ENCODE measurements around the gene AP3S2.

AP3S2 gene

DNA sequence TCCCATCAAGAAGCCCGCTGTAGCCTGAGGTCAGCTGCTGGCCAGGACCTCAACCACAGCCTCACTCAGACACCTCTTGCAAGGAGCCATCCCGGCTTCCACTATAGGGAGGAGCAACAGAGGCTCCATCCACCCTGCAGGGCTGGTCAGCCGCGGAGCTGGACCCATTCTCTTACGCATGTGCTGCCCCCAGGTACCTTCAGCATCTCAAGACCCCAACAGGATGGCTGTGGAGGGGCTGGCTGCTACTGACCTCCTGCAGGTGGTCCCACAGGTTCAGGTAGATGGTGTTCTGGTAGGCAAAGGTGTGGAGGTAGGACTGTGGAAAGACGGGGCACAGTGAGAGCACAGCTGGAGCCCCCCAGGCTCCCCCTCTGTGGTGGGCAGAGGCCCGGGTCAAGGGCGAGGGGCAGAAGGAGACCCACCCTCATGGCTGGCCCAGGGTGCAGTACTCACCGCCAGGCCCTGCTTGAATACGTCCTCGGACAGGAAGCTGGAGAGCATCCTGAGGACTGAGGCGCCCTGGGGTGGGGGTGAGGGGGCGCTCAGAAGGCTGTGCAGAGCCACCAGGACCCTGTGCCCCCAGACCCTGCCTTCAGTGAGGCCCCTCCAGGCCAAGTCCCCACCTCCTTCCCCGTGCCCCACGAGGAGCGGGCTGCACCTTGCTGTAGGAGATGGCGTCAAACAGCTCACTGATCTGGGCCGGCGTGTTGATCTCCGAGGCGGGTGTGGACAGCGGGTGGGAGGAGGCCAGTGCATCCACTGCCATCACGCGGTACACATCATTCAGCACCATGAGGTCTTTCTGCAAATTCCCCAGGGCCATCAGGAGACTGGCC, 90.6 kb downstream of the AP3S2 start:
- H4K20me1 ChIP-seq (ENCODE audit: insufficient read depth, low read length), result no peaks in the 10 kb centered on the region
- no peak overlapping the region for H2AFZ ChIP-seq (ENCODE audit: low read length)
- no peaks in the 10 kb centered on the region for H3K27me3 ChIP-seq (replicated peaks; ENCODE audit: insufficient read depth, low read length)
- H3K4me1 ChIP-seq (ENCODE audit: low read length), result no peaks in the 10 kb centered on the region
- no peak overlapping the region for H3K27ac ChIP-seq (ENCODE audit: low read length)
- no peaks in the 10 kb centered on the region for H3K36me3 ChIP-seq (replicated peaks; ENCODE audit: insufficient read depth, low read length)
- H3K79me2 ChIP-seq (ENCODE audit: low read length), result no peaks in the 10 kb centered on the region
- no peak for DNase-seq
- TF ChIP-seq EZH2 (optimal IDR thresholded peaks at IDR 0.05; ENCODE audit: low read depth, low read length) (no peak), EZH2phosphoT487 (IDR thresholded peaks at IDR 0.05; ENCODE audit: low read length) (no peak)
- TF ChIP-seq, protein P1, sequence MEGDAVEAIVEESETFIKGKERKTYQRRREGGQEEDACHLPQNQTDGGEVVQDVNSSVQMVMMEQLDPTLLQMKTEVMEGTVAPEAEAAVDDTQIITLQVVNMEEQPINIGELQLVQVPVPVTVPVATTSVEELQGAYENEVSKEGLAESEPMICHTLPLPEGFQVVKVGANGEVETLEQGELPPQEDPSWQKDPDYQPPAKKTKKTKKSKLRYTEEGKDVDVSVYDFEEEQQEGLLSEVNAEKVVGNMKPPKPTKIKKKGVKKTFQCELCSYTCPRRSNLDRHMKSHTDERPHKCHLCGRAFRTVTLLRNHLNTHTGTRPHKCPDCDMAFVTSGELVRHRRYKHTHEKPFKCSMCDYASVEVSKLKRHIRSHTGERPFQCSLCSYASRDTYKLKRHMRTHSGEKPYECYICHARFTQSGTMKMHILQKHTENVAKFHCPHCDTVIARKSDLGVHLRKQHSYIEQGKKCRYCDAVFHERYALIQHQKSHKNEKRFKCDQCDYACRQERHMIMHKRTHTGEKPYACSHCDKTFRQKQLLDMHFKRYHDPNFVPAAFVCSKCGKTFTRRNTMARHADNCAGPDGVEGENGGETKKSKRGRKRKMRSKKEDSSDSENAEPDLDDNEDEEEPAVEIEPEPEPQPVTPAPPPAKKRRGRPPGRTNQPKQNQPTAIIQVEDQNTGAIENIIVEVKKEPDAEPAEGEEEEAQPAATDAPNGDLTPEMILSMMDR (IDR thresholded peaks at IDR 0.05; ENCODE audit: low read length), result no peak
- H3K4me2 ChIP-seq (ENCODE audit: low read depth, low read length), result no peak overlapping the region
- H3K4me3 ChIP-seq (ENCODE audit: low read length), result no peak overlapping the region
- no peak overlapping the region for H3K9ac ChIP-seq (ENCODE audit: low read length)
- H3K9me2 ChIP-seq (replicated peaks; ENCODE audit: insufficient read depth, low read length), result no peaks in the 10 kb centered on the region
- no peaks in the 10 kb centered on the region for H3F3A ChIP-seq (ENCODE audit: insufficient read depth, low read length)
- H3K9me3 ChIP-seq (replicated peaks; ENCODE audit: insufficient read depth, low read length), result no peaks in the 10 kb centered on the region

DNA sequence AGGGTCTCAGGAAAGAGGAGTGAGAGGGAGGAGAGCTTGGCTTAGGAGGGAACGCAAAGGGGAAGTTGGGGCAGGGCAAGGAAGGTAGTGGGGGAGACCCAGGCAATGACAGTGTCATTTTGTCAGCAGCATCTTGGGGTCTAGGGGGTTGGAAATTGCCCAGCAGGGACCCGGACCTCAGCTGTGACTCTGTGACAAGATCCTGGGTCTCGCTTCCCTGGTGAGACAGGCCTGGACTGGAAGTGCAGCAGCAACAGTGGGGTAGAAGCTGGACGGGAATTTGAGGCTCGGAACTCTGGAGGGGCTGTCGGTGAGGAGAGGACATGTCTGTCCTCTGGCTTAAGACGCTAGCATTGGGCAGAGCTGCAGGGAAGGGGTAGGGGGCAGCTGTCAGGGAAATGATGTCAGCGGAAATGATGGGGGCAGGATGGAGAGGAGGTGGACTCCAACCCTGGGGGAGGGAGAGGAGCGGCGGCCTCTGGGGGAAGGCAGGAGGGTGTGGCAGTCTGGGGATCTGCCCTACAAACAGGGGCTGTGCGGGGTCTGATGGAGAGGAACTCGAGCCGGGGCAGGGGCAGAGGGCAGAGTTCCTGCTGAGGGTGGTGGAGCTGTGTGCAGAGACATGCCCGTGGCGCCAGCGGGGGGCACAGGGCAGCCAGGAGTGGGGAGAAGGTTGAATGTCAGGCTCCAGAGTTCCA, 91.4 kb downstream of the AP3S2 start:
- no peak overlapping the region for H3K9ac ChIP-seq (ENCODE audit: low read length)
- H3K36me3 ChIP-seq (replicated peaks; ENCODE audit: insufficient read depth, low read length), result no peaks in the 10 kb centered on the region
- H3K9me3 ChIP-seq (replicated peaks; ENCODE audit: insufficient read depth, low read length), result no peaks in the 10 kb centered on the region
- H3K27me3 ChIP-seq (replicated peaks; ENCODE audit: insufficient read depth, low read length), result no peaks in the 10 kb centered on the region
- no peaks in the 10 kb centered on the region for H3K79me2 ChIP-seq (ENCODE audit: low read length)
- DNase-seq, result no peak
- no peak overlapping the region for H3K27ac ChIP-seq (ENCODE audit: low read length)
- H3F3A ChIP-seq (ENCODE audit: insufficient read depth, low read length), result no peaks in the 10 kb centered on the region
- no peak overlapping the region for H3K4me3 ChIP-seq (ENCODE audit: low read length)
- no peak overlapping the region for H3K4me2 ChIP-seq (ENCODE audit: low read depth, low read length)
- no peaks in the 10 kb centered on the region for H3K4me1 ChIP-seq (ENCODE audit: low read length)
- H2AFZ ChIP-seq (ENCODE audit: low read length), result no peak overlapping the region
- H3K9me2 ChIP-seq (replicated peaks; ENCODE audit: insufficient read depth, low read length), result no peaks in the 10 kb centered on the region
- H4K20me1 ChIP-seq (ENCODE audit: insufficient read depth, low read length), result no peaks in the 10 kb centered on the region
- TF ChIP-seq EZH2 (optimal IDR thresholded peaks at IDR 0.05; ENCODE audit: low read depth, low read length) (no peak), EZH2phosphoT487 (IDR thresholded peaks at IDR 0.05; ENCODE audit: low read length) (no peak)
- TF ChIP-seq, protein P1 (IDR thresholded peaks at IDR 0.05; ENCODE audit: low read length), result no peak

DNA sequence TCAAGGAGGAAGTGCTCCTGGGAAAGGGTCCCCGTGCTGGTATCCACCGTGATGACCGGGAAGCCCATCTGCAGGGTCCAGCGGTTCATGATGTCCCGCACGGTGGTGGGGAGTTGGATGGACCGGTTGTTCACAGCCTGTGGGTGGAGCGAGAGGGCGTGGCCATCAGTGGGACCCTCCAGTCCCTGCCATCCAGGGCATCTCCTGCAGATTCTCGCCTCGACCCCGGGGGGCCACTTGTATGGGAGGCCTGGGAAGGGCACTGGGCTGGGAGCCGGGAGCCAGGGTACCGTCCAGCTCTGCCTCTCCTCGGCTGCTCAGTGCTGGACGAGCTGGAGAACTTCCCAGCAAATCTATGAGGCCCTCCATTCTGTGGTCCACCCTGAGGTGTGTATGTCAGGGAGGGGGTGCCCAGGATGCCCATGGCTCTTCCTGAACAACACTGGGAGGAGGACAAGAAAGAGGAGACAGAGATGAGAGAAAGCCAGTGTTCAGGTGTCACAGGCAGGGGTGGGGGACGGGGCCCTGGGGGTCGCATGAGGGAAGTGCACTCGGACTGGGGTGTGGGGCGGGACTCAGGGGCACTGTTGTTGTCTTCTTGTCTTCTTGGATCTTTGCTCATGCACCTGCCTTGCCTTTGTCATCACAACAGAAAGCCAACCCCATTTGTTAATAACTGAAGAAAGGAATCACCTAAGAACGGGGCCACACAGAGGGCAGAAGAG, 92.2 kb downstream of the AP3S2 start:
- TF ChIP-seq EZH2 (optimal IDR thresholded peaks at IDR 0.05; ENCODE audit: low read depth, low read length), result no peak
- TF ChIP-seq EZH2phosphoT487 (IDR thresholded peaks at IDR 0.05; ENCODE audit: low read length), result no peak
- TF ChIP-seq, protein P1 (IDR thresholded peaks at IDR 0.05; ENCODE audit: low read length), result no peak

More for the DNA sequence above, 92.2 kb downstream of the AP3S2 start:
- H3K4me3 ChIP-seq (ENCODE audit: low read length), result no peak overlapping the region
- H2AFZ ChIP-seq (ENCODE audit: low read length), result no peak overlapping the region
- DNase-seq, result no peak
- H3K36me3 ChIP-seq (replicated peaks; ENCODE audit: insufficient read depth, low read length), result no peaks in the 10 kb centered on the region
- H3K9me3 ChIP-seq (replicated peaks; ENCODE audit: insufficient read depth, low read length), result no peaks in the 10 kb centered on the region
- no peaks in the 10 kb centered on the region for H3K27me3 ChIP-seq (replicated peaks; ENCODE audit: insufficient read depth, low read length)
- no peaks in the 10 kb centered on the region for H4K20me1 ChIP-seq (ENCODE audit: insufficient read depth, low read length)
- no peaks in the 10 kb centered on the region for H3K9me2 ChIP-seq (replicated peaks; ENCODE audit: insufficient read depth, low read length)
- H3K4me1 ChIP-seq (ENCODE audit: low read length), result no peaks in the 10 kb centered on the region
- H3K4me2 ChIP-seq (ENCODE audit: low read depth, low read length), result no peak overlapping the region
- no peak overlapping the region for H3K9ac ChIP-seq (ENCODE audit: low read length)
- H3K27ac ChIP-seq (ENCODE audit: low read length), result no peak overlapping the region
- no peaks in the 10 kb centered on the region for H3K79me2 ChIP-seq (ENCODE audit: low read length)
- H3F3A ChIP-seq (ENCODE audit: insufficient read depth, low read length), result no peaks in the 10 kb centered on the region
